SK-N-SH treated with all-trans-retinoic acid at 6 μM for 48 hours (cell line): Measurements from ENCODE around the gene OR4F15.

Experiments
- ARNTL ChIP-seq: fragments of 450-650 bp; formaldehyde crosslinking; IDR thresholded peaks from 2 replicates; pipeline ENCODE4 v1.5.0; 2020; ENCODE audit warnings: low read depth, mild to moderate bottlenecking, moderate library complexity, borderline replicate concordance
- BACH2 ChIP-seq: fragments of 250-450 bp; sonication (Bioruptor Pico); IDR thresholded peaks from 2 replicates; pipeline ENCODE4 v1.9.0; 2021; ENCODE audit warnings: mild to moderate bottlenecking, borderline replicate concordance
- CSDC2 ChIP-seq: fragments of 250-450 bp; sonication (Bioruptor Pico); IDR thresholded peaks from 2 replicates; pipeline ENCODE4 v1.5.0; 2020; ENCODE audit warnings: mild to moderate bottlenecking, moderate library complexity
- GLIS3 ChIP-seq: fragments of 250-450 bp; sonication (Bioruptor Pico); IDR thresholded peaks from 2 replicates; pipeline ENCODE4 v1.5.0; 2020; ENCODE audit warnings: mild to moderate bottlenecking, moderate library complexity
- ISL1 ChIP-seq: fragments of 250-450 bp; sonication (Bioruptor Pico); IDR thresholded peaks from 2 replicates; pipeline ENCODE4 v2.1.2; 2022; ENCODE audit warnings: mild to moderate bottlenecking, moderate library complexity
- PATZ1 ChIP-seq: fragments of 250-450 bp; sonication (Bioruptor Pico); IDR thresholded peaks from 2 replicates; pipeline ENCODE4 v1.8.0; 2020; ENCODE audit warnings: mild to moderate bottlenecking, moderate library complexity, borderline replicate concordance
- POU6F1 ChIP-seq: fragments of 250-450 bp; sonication (Bioruptor Pico); IDR thresholded peaks from 2 replicates; pipeline ENCODE4 v1.8.0; 2021; ENCODE audit warnings: low read depth, mild to moderate bottlenecking, moderate library complexity, borderline replicate concordance
- RARB ChIP-seq: fragments of 250-450 bp; sonication (Bioruptor Pico); IDR thresholded peaks from 2 replicates; pipeline ENCODE4 v1.8.0; 2021; ENCODE audit warnings: mild to moderate bottlenecking, moderate library complexity
- SNAI2 ChIP-seq: fragments of 250-450 bp; sonication (Bioruptor Pico); IDR thresholded peaks from 2 replicates; pipeline ENCODE4 v1.5.0; 2020; ENCODE audit warnings: mild to moderate bottlenecking, moderate library complexity
- ZC3H10 ChIP-seq: fragments of 250-450 bp; sonication (Bioruptor Pico); IDR thresholded peaks from 2 replicates; pipeline ENCODE4 v1.5.1; 2021; ENCODE audit warnings: mild to moderate bottlenecking, moderate library complexity
- ZFP3 ChIP-seq: fragments of 250-450 bp; sonication (Bioruptor Pico); IDR thresholded peaks from 2 replicates; pipeline ENCODE4 v1.5.0; 2020; ENCODE audit warnings: mild to moderate bottlenecking, moderate library complexity
- ZFP30 ChIP-seq: fragments of 450-650 bp; formaldehyde crosslinking; IDR thresholded peaks from 2 replicates; pipeline ENCODE4 v1.5.0; 2022; ENCODE audit warnings: mild to moderate bottlenecking, moderate library complexity
- ZNF70 ChIP-seq: fragments of 450-650 bp; formaldehyde crosslinking; IDR thresholded peaks from 2 replicates; pipeline ENCODE4 v1.5.0; 2020; ENCODE audit warnings: mild to moderate bottlenecking, moderate library complexity

GRCh38 chr15:101813803-101814534 is 2.0 kb downstream of the OR4F15 start:
- TF ChIP-seq ZC3H10 (CRISPR knock-in tag) (no peak), RARB (CRISPR knock-in tag) (no peak), GLIS3 (CRISPR knock-in tag) (no peak), ZNF70 (CRISPR knock-in tag) (no peak), PATZ1 (CRISPR knock-in tag) (no peak), ZFP30 (CRISPR knock-in tag) (no peak), ARNTL (CRISPR knock-in tag) (no peak), ZFP3 (no peak), POU6F1 (CRISPR knock-in tag) (no peak), SNAI2 (no peak), CSDC2 (CRISPR knock-in tag) (no peak), BACH2 (CRISPR knock-in tag) (no peak), ISL1 (no peak)
